ENCODE measurements around the gene NEUROD6. TPM values are rescaled to one million over a fixed set of nuclear protein-coding genes. Genes with fewer than 3 reads are reported as not detected.
A peak's percentile ranks its signal among the peaks of the same experiment; 100 is the strongest.

NEUROD6 gene
- total RNA-seq, 1 donor from 2014 or later = not detected

- Histone ChIP-seq H3K9me3 (no peaks in the 10 kb centered on the region), H3K27ac (no peak overlapping the region), H3K36me3 (no peaks in the 10 kb centered on the region), H3K4me1 (no peaks in the 10 kb centered on the region), H3K4me3 (no peak overlapping the region), H3K27me3 (ENCODE audit: low read depth) (peaks cover 22% of the 10 kb centered on the region)
- no peak for DNase-seq
- no peak for TF ChIP-seq CTCF (IDR thresholded peaks at IDR 0.05)
- ATAC-seq = peak in 1 of 2 donors; percentile 23
- intact Hi-C loops (cut with DNase I) = no loop called here
Observed at GRCh38 chr7:31333291-31333690, 7.2 kb downstream of the NEUROD6 start.

- ATAC-seq (no peak), DNase-seq (no peak)
- no peak for TF ChIP-seq CTCF (IDR thresholded peaks at IDR 0.05)
- Histone ChIP-seq H3K27ac (no peak overlapping the region), H3K4me1 (no peaks in the 10 kb centered on the region), H3K27me3 (ENCODE audit: low read depth) (no peaks in the 10 kb centered on the region), H3K4me3 (no peak overlapping the region), H3K36me3 (no peaks in the 10 kb centered on the region), H3K9me3 (no peaks in the 10 kb centered on the region)
- intact Hi-C loops (cut with DNase I) = no loop called here
Observed at GRCh38 chr7:31327071-31327470, 13.5 kb downstream of the NEUROD6 start.

- DNase-seq (no peak), ATAC-seq (no peak)
- Histone ChIP-seq H3K4me3 (no peak overlapping the region), H3K36me3 (no peaks in the 10 kb centered on the region), H3K27ac (no peak overlapping the region), H3K27me3 (ENCODE audit: low read depth) (no peaks in the 10 kb centered on the region), H3K4me1 (no peaks in the 10 kb centered on the region), H3K9me3 (no peaks in the 10 kb centered on the region)
- TF ChIP-seq CTCF (IDR thresholded peaks at IDR 0.05) = no peak
- intact Hi-C loops (cut with DNase I) = no loop called here
Observed at GRCh38 chr7:31326416-31326815, 14.1 kb downstream of the NEUROD6 start.

- intact Hi-C loops (cut with DNase I) = no loop called here
Observed at GRCh38 chr7:31323101-31323500, 17.4 kb downstream of the NEUROD6 start.

GRCh38 chr7:31320675-31321074 is 19.9 kb downstream of the NEUROD6 start:
- Histone ChIP-seq H3K4me1 (no peaks in the 10 kb centered on the region), H3K27me3 (ENCODE audit: low read depth) (no peaks in the 10 kb centered on the region), H3K9me3 (no peaks in the 10 kb centered on the region), H3K4me3 (no peak overlapping the region), H3K36me3 (no peaks in the 10 kb centered on the region), H3K27ac (no peak overlapping the region)
- no peak for TF ChIP-seq CTCF (IDR thresholded peaks at IDR 0.05)
- DNase-seq = no peak
- no peak for ATAC-seq
- intact Hi-C loops (cut with DNase I) = no loop called here

More at GRCh38 chr7:31323101-31323500, 17.4 kb downstream of the NEUROD6 start:
- DNase-seq = no peak
- Histone ChIP-seq H3K4me1 (no peaks in the 10 kb centered on the region), H3K27ac (no peak overlapping the region), H3K36me3 (no peaks in the 10 kb centered on the region), H3K27me3 (ENCODE audit: low read depth) (no peaks in the 10 kb centered on the region), H3K9me3 (no peaks in the 10 kb centered on the region), H3K4me3 (no peak overlapping the region)
- no peak for ATAC-seq
- TF ChIP-seq CTCF (IDR thresholded peaks at IDR 0.05) = no peak

- no peaks in the 10 kb centered on the region for H3K36me3 ChIP-seq
- ATAC-seq (no peak), DNase-seq (no peak)
- no peak for TF ChIP-seq CTCF (IDR thresholded peaks at IDR 0.05)
- H3K4me1 ChIP-seq = peaks cover 1% of the 10 kb centered on the region
- H3K27ac ChIP-seq = no peak overlapping the region
- intact Hi-C loops (cut with DNase I) = no loop called here
- H3K4me3 ChIP-seq = no peak overlapping the region
- no peaks in the 10 kb centered on the region for H3K27me3 ChIP-seq (ENCODE audit: low read depth)
- H3K9me3 ChIP-seq = no peaks in the 10 kb centered on the region
Observed at GRCh38 chr7:31318313-31318712, 22.2 kb downstream of the NEUROD6 start.

Data from lower lobe of right lung (tissue), 2 donors.